NB4 (cell line): ENCODE measurements around the gene WTIP.

Experiments
- CTCF ChIP-seq: IDR thresholded peaks from one replicate; pipeline ENCODE4 v1.5.1; 2012; ENCODE audit warnings: low read depth, low read length
- MAX ChIP-seq: IDR thresholded peaks from 2 replicates; pipeline ENCODE4 v1.6.1; 2011; ENCODE audit warnings: low read depth, low read length
- MYC ChIP-seq: IDR thresholded peaks from 2 replicates; pipeline ENCODE4 v1.6.1; 2011; ENCODE audit warnings: low read depth, low read length
- POLR2A ChIP-seq: IDR thresholded peaks from 2 replicates; pipeline ENCODE4 v1.6.1; 2011; ENCODE audit warnings: mild to moderate bottlenecking; ENCODE audit not compliant: insufficient read length; ENCODE audit errors: extremely low read depth

GRCh38 chr19:34494601-34495000 lies 13.0 kb downstream of the WTIP start:
- no peak for TF ChIP-seq POLR2A
- TF ChIP-seq CTCF = no peak
- TF ChIP-seq MAX = no peak
- no peak for TF ChIP-seq MYC
